H1 (cell line): ENCODE measurements around the gene SYT13. TPM values are rescaled to one million over a fixed set of nuclear protein-coding genes. Genes with fewer than 3 reads are reported as not detected.

Source experiments
- E2F6 ChIP-seq: IDR thresholded peaks from 2 replicates; pipeline ENCODE4 v1.6.1; 2012; ENCODE audit warnings: inconsistent platforms
- JUN ChIP-seq: IDR thresholded peaks from 2 replicates; pipeline ENCODE4 v1.6.1; 2011; ENCODE audit warnings: low read depth, mild to moderate bottlenecking, improper control_type of control experiment, low read length
- TAF7 ChIP-seq: optimal IDR thresholded peaks from 2 replicates; pipeline ENCODE3; 2011; ENCODE audit warnings: low read depth, mild to moderate bottlenecking, inconsistent platforms, low read length, moderate library complexity, borderline replicate concordance
- TCF12 ChIP-seq: IDR thresholded peaks from 2 replicates; pipeline ENCODE4 v1.6.1; 2011; ENCODE audit warnings: low read depth, mild to moderate bottlenecking, low read length
- polyA plus RNA-seq, 7 experiments: library from polyadenylated mRNA; depleted of rRNA in 3 of 7; stranded (reverse) in 5 of 7; unstranded in 2 of 7; fragments of >200 nt in 5 of 7; fragments of 200-250 nt in 2 of 7; gene quantifications; 1 replicate in 5 of 7; 2 replicates in 1 of 7; 4 replicates in 1 of 7; pipeline versions ENCODE4 v1.2.1 to v1.2.3, GENCODE V29; 2011 to 2013; ENCODE audit warnings: missing spikeins in 2 of 7, mixed read lengths in 2 of 7
- total RNA-seq: library from RNA; stranded (reverse); fragmentation: NEBNext Ultra II Directional; extraction: Animal tissue kit (Norgen Biotek cat#: 25700); gene quantifications from 2 replicates; pipeline ENCODE4 v1.2.1, GENCODE V29; 2021

Gene SYT13
- total and polyA plus RNA-seq, 2 of the 8 experiments (the other 6 are each of a cell fraction or from before 2014, with no cell fraction given) = 4.8 to 13.2 TPM

- TF ChIP-seq TAF7 (no peak), JUN (no peak), TCF12 (no peak), E2F6 (no peak)
Measured at GRCh38 chr11:45318516-45318915, 32.4 kb upstream of the SYT13 start (continued).
